ENCODE measurements around the gene LTBP3.

DNA sequence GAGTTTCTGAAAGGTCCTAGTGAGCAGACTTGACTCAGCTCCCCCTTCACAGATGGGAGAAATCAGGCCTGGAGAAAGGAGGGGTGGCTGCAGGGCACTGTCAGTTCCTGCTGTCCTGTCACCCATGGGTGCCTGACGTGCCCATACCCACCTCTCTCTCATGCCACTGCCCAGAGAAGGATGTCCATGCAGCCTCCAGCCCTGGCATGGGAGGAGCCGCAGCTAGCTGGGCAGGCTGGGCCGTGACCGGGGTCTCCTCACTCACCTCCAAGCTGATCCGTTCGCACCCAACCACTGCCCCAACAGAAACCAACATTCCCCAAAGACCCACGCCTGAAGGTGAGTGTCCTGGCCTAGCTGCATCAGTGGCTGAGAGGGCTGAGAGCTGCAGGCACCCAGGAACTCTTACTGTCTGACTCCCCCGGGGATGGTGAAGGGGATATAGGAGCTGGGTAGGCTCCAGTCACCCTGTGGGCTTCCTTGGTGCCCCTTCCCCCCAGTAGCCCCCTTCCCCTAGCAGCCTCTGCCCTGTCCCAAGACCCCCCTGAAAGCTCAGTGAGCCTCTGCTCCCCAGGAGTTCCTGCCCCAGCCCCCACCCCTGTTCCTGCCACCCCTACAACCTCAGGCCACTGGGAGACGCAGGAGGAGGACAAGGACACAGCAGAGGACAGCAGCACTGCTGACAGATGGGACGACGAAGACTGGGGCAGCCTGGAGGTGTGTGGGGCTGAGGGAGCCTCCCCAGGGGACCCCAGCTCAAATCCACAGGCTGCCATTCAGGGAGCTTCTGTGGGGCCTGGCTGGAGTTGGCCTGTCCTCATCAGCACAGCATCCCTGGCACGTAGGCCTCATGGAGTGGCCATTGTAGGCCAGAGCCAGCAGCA is 21.5 kb downstream of the LTBP3 start:
- TF ChIP-seq, protein P1, sequence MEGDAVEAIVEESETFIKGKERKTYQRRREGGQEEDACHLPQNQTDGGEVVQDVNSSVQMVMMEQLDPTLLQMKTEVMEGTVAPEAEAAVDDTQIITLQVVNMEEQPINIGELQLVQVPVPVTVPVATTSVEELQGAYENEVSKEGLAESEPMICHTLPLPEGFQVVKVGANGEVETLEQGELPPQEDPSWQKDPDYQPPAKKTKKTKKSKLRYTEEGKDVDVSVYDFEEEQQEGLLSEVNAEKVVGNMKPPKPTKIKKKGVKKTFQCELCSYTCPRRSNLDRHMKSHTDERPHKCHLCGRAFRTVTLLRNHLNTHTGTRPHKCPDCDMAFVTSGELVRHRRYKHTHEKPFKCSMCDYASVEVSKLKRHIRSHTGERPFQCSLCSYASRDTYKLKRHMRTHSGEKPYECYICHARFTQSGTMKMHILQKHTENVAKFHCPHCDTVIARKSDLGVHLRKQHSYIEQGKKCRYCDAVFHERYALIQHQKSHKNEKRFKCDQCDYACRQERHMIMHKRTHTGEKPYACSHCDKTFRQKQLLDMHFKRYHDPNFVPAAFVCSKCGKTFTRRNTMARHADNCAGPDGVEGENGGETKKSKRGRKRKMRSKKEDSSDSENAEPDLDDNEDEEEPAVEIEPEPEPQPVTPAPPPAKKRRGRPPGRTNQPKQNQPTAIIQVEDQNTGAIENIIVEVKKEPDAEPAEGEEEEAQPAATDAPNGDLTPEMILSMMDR (IDR thresholded peaks at IDR 0.05 in 2 of 3, conservative IDR thresholded peaks at IDR 0.05 in 1 of 3; ENCODE audit: insufficient read depth in 2 of 3, low read depth in 1 of 3, low read length in 3 of 3): no peak
- TF ChIP-seq NR1H2 (CRISPR knock-in tag; IDR thresholded peaks at IDR 0.05): no peak
- TF ChIP-seq RAD21 (CRISPR knock-in tag; conservative IDR thresholded peaks at IDR 0.05 in 1 of 2, IDR thresholded peaks at IDR 0.05 in 1 of 2): no peak
- TF ChIP-seq ZBTB1 (CRISPR knock-in tag; IDR thresholded peaks at IDR 0.05; ENCODE audit: borderline replicate concordance, low read depth): no peak
- no peak for TF ChIP-seq CSDE1 (IDR thresholded peaks at IDR 0.05)
- TF ChIP-seq TCF3 (CRISPR knock-in tag; IDR thresholded peaks at IDR 0.05): no peak
